CMK (cell line): ENCODE data around the gene ZNF507.

Experiments
- DNase-seq: peaks from one replicate; pipeline ENCODE4 v3.0.0-alpha.2; 2010; ENCODE audit warnings: low read depth

Gene ZNF507

GRCh38 chr19:32339988-32340874 lies 5.2 kb upstream of the ZNF507 start:
- no peak for DNase-seq

- no peak for DNase-seq
Observed at GRCh38 chr19:32342695-32343094, 2.7 kb upstream of the ZNF507 start.

DNA sequence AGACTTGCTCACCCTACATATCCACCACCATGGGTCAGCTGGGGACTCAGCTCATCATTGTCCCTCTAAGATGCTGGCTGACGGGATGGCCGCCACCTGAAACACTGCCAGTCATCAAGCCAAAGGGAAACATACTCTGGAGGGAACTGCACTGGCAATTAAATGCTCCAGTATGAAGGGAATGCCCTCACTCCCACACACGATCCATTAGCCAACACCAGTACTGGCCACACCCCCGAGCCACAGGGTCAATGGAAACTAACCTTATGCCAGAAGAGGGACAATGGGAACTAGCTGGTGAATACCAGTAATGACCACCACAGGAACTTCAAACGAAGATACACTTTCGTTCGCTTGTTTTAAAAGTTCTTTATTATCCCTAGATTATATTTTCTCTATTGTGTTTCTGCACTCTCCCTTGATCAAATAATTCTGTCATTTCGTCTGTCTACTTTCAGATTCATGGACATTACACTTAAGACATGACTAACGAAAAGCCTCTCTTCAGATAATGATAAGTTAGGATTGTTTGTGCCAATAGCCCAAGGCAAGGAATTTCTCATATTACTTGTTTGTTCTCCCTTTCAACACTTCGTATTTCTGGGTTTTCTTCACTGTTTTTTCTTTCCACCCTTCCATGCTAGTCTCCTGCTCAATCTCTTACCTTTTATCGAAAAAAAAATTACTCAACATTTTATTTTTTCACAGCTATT lies 1.7 kb upstream of the ZNF507 start:
- no peak for DNase-seq

GRCh38 chr19:32346901-32347300 lies 1.5 kb downstream of the ZNF507 start:
- DNase-seq: no peak

DNA sequence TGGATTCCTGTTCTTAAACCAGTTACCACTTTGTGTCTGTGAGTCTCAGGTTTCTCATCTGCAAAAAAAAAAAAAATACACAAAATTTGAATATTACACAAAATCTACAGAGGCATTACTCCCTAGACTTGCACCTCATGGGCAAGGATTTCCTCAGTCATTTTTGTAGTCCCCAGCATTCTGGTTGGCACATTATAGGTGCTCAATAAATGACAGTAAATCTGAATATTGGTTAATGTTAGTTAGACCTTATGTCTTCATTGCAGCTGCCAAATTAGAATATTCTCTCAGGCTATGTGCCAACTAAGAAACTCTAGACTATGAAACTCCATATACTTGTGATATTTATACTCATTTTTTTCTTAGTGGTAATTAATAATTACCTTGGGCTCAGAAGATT lies 2.2 kb downstream of the ZNF507 start:
- no peak for DNase-seq

- no peak for DNase-seq
Observed at GRCh38 chr19:32349051-32349450, 3.6 kb downstream of the ZNF507 start.

GRCh38 chr19:32349724-32350470 lies 4.5 kb downstream of the ZNF507 start:
- no peak for DNase-seq

- no peak for DNase-seq
Observed at GRCh38 chr19:32350471-32350865, 5.1 kb downstream of the ZNF507 start.

DNA sequence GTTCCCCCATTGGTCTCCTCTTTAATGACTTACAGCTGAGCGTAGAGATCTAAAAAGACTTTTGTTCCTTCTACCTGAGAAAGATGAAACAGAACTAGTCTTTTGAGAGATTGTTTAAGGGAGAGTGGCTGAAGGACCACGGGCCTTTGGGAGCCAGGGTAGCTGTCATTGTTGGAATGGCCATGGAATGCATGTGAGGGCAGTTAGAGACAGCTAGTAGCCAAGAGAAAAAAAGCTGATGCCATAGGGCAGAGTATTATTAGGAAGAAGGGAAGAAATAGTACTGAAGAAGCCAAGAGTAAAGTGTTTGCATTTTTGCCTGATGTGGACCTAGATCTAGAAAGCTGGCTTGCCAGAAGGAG lies 5.6 kb downstream of the ZNF507 start:
- no peak for DNase-seq

DNA sequence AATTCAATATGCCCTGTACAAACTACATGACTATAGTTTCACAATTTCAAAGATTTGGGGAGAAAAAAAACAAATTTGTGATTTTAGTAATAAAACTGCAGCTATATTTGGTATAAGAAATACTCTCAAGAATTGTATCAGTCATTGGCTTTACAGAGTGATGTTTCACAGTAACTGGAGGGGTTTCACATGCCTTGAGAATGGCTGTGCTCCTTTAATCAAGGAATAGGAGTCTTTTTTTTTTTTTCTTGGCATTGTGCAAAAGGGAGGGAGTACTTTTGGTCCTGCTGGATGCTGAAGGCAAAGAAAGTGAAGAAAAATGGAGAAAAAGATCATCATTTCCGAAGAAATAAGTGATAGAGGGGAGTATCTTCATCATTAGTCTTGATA lies 6.8 kb downstream of the ZNF507 start:
- DNase-seq: no peak

DNA sequence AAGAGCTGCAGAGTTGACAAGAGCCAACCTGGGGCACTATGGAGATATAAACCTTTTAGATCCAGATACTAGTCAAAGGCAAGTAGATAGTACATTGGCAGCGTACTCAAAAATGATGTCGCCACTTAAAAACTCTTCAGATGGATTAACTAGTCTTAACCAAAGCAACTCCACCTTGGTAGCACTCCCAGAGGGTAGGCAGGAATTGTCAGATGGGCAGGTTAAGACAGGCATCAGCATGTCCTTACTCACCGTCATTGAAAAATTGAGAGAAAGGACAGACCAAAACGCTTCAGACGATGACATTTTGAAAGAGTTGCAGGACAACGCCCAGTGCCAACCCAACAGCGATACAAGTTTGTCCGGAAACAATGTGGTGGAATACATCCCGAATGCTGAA lies 8.9 kb downstream of the ZNF507 start:
- DNase-seq: no peak

DNA sequence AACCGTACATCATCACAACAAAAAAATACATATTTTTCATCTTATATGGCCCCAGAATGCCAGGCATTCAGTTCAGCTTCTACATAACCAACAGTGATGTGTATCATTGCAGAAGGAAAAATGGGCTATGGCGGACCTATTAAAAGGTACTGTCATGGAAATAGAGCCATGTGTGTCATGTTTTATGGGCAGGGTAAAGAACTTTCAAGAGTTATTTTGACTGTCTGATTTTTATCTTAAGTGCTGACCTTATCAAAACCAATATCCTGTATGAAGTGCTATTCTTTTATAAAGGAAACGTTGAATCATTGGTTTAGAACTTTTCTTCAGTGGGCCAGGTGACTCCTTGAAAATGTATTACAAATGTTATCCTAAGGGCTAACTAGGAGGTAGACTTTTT lies 9.9 kb downstream of the ZNF507 start:
- no peak for DNase-seq

DNA sequence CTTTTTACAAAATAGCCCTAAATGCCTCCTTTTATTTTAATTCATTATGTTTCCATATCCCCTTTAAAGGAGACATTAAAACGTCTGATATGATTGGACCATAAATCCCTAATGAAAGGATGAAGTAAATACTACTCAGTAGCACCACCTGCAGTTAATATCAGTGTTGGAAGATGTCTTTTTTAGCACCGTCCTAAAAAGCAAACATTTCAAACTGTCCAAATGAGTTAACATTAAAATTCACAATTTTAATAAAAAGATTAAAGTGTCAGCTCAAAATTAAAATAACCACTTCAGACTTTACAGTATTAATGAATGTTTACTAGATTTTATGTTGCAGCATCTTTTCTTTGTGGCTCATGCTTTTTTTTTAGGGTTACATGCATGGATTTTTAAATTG lies 12.3 kb downstream of the ZNF507 start:
- no peak for DNase-seq

DNA sequence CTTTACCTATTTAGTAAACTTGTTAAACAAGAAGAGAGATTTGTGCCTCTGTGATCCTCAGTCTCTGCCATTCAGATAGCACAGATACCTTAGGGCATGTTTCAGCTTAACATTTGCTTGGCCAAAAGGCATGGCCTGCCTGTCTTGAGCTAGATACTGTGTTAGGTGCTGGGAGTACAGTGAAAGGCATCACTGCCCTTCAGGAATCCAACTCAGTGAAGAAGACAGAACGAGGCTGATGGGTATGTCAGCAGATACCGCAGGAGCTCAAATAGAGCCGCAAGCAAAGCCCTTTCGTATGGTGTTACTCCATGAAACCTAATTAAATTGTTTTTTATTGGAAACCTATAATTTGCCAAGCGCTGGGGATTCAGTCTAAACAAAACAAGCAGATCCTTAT lies 12.9 kb downstream of the ZNF507 start:
- no peak for DNase-seq

- no peak for DNase-seq
Observed at GRCh38 chr19:32359581-32359980, 14.2 kb downstream of the ZNF507 start.

DNA sequence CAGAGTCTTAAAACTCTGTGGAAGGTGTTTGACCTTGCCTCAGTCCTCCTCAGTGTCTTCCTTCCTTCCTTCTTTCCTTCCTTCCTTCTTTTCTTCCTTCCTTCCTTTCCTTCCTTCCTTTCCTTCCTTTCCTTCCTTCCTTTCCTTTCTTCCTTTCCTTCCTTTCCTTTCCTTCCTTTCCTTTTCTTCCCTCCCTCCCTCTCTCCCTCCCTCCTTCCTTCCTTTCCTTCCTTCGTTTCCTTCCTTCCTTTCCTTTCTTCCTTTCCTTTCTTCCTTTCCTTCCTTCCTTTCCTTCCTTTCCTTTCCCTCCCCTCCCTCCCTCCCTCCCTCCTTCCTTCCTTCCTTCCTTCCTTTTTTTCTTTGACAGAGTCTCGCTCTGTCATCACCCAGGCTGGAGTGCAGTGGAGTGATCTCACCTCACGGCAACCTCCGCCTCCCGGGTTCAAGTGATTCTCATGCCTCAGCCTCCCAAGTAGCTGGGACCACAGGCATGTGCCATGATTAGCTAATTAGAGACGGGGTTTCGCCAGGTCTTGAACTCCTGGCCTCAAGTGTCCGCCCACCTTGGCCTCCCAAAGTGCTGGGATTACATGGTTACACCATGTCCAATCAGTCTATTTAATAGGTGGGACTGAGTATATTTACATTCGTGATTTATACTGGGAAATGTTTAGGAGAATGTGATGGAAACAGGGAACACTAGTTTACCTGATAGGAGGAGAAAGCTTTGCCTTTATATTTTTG lies 16.3 kb downstream of the ZNF507 start:
- DNase-seq: no peak

GRCh38 chr19:32362318-32362691 lies 16.9 kb downstream of the ZNF507 start:
- DNase-seq: no peak

- no peak for DNase-seq
Observed at GRCh38 chr19:32363175-32363574, 17.8 kb downstream of the ZNF507 start.

DNA sequence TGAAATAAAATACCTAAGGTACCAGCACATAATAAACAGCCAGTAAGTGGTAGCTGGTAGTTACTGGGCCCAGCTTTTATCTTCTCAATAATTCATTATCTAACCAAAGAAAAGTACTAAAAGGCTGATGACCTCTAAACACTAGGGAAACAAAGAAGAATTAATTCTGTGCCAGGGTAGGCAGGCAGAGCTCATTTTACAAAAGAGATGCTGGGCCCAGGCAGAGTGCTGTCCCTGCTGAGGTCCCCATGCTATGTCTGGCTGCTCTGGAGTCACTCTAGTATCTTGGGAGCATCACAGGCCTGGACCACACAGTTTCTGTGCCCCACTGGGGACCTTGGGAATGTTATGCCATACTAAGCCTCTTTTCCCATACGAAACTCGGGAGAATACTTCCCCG lies 18.2 kb downstream of the ZNF507 start:
- no peak for DNase-seq

DNA sequence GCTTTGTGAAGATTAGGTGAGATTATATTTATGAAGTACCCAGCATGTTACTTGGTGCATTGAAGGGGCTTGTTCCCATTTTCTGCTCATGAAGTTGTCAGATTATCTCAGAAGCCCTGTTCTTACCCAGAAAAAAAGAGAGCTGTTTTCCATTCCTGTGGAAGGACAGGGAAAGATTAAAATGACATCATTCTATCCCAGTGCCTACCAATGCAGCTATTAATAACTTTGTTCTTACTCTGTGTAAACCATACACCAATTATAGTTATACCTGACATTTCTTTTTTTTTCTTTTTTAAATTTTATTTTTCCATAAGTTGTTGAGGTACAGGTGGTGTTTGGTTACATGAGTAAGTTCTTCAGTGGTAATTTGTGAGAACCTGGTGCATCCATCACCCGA lies 18.6 kb downstream of the ZNF507 start:
- no peak for DNase-seq

DNA sequence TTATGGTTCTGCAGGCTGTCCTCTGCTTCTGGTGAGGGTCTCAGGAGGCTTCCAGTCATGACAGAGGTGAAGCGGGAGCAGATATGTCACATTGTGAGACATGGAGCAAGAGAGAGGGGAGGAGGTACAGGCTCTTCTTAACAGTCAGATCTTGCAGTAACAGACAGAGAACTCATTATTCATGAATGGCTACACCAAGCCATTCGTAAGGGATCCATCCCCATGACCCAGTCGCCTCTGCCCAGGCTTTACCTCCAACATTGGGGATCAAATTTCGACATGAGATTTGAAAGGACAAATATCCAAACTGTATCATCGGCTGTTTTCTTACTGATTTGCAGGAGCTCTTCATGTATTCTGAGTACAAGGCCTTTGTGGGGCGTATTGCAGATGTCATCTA lies 21.7 kb downstream of the ZNF507 start:
- no peak for DNase-seq

DNA sequence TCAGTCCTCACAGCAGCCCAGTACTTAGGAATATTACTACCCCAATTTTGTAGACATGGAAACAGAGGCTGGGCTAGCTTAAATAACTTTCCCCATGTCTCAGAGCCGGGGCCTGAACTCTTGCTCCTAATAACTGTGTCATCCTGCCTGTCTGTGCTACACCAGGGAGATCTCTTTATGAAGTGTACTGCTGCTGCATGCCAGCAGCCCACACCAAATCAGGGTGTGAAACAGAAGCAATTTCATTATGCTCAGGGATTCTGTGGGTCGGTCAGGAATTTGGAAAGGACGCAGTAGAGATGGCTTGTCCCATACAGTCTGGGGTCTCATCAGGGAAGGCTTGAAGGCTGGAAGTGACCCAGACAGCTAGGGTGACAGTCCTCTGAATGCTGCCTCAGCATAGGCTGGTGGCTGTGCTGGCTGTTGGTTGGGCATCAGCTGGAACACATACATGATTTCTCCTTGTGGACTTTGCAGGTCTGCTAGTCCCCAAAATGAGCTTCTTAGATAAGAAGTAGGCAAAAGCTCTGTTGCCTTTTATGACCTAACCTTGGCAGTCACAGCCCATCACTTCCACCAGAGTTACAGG lies 22.6 kb downstream of the ZNF507 start:
- DNase-seq: no peak
